ENCODE results near the gene AKT1.
"Not testable (repeated sequence)": the region's sequence is repeated elsewhere in the genome, so short reads cannot be mapped to it uniquely, and the experiment has no call there.

The AKT1 gene

DNA sequence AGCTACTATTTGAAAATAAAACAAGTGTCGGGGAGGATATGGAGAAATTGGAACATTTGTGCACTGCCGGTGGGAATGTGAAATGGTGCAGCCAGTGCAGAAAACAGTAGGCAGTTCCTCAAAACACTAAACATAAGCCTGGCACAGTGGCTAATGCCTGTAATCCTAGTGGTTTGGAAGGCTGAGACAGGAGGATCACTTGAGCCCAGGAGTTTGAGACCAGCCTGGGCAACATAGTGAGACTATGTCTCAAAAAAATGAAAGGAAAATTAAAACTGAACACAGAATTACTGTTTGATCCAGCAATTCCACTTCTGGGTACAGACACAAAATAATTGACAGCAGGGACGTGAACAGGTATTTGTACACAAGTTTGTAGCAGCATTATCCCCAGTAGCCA is 30.0 kb downstream of the AKT1 start:
- no peak overlapping the region for H3K27ac ChIP-seq

DNA sequence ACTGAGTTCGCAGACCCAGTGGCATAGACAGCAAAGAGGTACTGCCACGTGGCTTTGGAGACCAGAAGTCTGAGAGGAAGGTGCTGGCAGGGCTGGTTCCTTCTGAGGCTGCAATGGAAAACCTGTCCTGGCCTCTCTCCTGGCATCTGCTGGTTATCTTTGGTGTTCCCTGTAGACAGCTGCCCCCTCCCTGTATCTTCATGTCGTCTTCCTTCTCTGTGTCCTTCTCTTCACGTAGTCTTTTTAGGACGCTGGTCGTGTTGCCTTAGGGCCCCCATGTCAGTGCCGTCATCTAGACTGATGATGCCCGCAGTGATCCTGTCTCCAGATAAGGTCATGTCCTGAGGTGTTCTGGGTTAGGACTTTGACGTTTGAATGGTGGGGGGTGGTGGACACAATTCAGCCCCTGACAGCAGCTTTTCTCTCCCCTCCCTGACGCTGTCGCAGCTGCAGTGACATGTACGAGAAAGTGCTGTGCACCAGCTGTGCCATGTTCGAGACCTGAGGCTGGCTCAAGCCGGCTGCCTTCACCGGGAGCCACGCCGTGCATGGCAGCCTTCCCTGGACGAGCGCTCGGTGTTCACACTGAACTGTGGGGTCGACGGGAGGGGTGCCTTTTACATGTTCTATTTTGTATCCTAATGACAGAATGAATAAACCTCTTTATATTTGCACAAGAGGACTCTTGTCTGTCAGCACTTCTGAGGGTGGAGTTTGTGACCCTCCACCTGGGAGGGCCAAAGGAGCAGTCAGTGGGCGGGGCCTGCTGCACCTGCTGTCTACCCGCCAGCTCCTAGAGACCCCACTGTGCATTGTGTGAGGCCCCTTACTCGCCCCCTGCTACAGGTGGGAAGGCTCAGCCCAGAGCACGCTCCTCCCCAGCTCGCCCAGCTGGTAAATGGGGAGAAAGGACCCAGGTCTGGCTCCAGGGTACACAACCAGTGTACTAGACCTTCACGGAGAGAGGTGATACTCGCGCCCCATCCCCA is 36.3 kb downstream of the AKT1 start:
- H3K27ac ChIP-seq: no peak overlapping the region
- no peak overlapping the region for H3K4me3 ChIP-seq

More for the DNA sequence above, 30.0 kb downstream of the AKT1 start:
- no peak overlapping the region for H3K4me3 ChIP-seq

DNA sequence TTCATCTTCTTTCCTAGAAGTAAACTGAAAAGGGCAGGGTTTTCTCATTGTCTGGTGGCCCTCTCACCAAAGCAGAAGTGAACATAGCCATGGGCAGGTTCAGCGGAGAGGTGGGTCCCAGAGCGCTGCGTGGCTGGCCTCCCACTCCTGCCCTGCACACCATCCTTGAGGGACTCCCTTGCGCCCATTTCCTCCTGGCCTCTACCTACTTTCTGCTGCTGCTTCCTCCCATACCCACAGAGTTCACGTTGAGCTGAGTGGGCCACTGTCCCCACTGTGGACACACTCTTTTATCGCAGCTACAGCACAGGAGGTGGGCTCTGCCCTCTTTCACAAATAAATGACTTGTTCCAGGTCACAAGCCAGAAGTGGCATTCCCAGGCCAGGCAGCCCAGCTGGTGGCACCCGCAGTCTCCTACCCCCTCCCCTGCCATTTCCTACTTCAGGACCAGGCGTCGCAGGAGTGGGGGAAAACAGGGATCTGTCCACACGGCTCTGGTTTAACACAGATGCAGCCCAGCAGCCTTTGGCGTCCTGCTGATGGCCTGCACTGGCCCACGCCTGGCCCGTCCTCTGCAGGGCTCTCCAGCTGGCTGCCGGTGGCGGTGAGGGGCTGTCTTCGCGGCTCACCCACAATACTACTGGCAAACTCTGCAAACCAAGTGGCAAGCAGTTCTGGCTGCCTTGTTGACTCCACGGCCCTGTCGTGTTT is 37.7 kb downstream of the AKT1 start:
- Histone ChIP-seq H3K27ac (no peak overlapping the region), H3K4me3 (no peak overlapping the region)

DNA sequence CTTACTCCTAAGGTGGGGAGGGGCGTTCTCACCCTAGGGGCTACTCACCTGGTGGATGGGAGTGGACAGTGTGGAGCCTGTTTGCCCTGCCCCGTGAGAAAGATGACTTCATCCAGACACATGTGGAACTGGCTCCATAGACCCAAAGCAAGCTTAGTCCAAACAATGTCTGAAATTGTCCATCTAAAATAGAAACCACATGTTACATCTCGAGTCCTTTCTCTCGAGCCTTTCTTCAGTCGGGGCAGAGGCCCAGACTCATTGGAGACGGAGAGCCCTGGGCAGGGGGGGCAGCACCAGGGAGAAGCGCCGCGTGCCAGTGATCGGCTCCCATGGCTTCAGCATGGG is 38.3 kb downstream of the AKT1 start:
- no peak overlapping the region for H3K27ac ChIP-seq
- H3K4me3 ChIP-seq: no peak overlapping the region

DNA sequence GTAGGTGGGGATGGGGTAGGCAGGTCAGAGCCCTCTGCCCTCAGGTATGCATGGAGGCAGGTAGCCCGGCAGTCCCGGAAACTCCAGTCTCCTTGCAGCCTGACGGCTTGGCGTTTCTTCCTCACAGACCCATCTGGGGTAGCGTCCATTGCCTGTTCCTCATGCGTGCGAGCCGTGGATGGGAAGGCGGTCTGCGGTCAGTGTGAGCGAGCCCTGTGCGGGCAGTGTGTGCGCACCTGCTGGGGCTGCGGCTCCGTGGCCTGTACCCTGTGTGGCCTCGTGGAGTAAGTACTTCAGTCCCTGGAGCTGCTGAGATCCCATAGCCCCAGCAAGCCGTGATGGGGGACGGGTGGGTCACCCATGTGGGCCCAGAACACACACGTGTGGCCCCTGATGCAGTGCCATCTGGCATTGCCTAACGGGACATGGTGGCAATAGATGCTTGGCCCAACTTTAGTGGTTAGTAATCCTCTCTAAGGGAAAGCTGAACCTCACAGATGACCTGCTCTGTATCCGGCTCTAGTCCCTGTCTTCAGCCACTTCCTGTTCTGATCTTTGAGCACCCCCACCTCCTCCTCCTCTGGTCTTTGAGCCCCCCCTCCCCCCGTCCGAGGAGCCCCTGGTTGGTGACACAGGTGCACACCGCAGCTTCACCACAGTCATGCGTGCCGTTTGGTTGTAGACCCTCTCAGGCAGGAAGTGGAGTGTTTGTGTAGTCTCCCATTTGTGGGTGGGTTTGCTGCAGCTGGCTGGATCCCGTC is 38.9 kb downstream of the AKT1 start:
- Histone ChIP-seq H3K27ac (no peak overlapping the region), H3K4me3 (no peak overlapping the region)

DNA sequence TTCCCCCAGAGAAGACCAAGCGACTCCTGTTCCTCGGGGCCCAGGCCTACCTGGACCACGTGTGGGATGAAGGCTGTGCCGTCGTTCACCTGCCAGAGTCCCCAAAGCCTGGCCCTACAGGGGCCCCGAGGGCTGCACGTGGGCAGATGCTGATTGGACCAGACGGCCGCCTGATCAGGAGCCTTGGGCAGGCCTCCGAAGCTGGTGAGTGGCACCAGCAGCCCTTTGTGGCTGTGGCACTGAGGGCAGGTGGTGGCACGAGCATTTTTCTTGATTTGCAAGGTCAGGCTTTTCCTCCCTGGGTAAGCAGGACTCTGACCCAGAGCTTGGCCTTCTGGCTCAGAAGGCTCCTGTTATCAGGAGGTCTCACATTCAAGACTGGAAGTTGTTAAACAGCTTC is 39.9 kb downstream of the AKT1 start:
- H3K27ac ChIP-seq: no peak overlapping the region
- H3K4me3 ChIP-seq: no peak overlapping the region

DNA sequence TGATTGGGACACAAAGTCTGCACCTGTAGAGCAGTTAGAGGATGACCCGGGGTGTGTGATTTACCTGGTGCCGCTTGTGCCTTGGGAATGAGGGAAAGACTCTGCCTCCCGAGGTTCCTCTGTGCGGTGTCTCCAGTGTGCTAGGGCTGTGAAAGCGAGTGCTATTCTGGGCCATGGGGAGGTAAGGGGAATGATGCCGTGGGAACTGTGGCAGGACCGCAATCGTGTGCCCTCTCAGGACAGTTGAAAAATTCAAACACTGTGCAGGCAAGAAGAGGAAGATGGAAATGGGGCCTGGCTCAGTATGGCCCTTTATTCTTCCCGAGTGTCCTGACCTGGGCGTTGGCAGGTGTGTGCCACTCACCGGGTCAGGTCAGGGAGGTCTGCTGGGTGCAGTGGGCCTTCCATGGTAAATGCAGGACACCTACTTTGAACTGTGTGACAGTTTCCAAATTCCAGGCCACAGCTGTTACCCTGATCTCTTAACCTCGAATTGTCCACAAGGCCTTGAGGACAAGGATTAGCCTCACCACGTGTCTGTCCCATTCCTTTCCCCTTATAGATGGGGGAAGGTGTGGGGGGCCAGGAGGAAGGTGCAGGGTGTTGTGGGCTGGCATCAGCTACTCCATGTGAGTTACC is 41.2 kb downstream of the AKT1 start:
- Histone ChIP-seq H3K4me3 (peak overlapping the region; percentile 65 to 99 (median 84)), H3K27ac (peak overlapping the region in 8 of 21 experiments; percentile 87 to 99 (median 94))

DNA sequence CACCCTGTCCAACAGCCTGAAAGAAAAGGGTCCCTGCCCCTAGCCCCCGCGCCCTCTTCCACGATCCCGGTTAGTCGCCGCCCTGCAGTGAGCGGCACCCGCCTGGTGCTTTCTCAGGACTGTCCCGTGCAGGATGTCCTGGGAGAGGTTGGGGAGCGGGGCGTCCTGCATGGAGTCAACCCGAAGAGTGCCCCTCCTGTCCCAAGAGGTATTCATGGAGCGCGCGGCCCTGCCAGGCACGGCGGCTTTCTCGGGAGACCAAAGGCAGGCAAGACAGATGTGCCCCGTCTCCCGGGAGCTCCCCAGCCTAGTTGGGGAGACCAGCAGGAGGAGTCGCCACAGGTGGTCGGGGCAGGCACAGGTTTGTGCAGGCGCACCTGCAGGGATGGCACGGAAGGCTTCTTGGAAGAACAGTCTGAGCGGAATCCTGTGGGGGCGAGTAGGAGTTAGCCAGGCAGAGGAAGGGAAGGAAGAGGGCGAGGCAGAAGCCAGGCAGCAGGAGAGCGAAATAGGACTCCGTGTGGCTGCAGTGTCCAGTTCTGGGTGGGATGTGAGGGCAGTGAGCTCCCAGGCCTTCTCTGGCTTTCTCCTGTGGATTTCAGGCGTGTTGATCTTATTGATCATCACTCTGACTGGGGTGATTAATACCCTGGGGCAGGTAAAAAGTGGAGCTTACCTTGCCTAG is 41.9 kb downstream of the AKT1 start:
- Histone ChIP-seq H3K4me3 (peak overlapping the region; percentile 65 to 99 (median 84)), H3K27ac (peak overlapping the region; percentile 69 to 99 (median 92))

DNA sequence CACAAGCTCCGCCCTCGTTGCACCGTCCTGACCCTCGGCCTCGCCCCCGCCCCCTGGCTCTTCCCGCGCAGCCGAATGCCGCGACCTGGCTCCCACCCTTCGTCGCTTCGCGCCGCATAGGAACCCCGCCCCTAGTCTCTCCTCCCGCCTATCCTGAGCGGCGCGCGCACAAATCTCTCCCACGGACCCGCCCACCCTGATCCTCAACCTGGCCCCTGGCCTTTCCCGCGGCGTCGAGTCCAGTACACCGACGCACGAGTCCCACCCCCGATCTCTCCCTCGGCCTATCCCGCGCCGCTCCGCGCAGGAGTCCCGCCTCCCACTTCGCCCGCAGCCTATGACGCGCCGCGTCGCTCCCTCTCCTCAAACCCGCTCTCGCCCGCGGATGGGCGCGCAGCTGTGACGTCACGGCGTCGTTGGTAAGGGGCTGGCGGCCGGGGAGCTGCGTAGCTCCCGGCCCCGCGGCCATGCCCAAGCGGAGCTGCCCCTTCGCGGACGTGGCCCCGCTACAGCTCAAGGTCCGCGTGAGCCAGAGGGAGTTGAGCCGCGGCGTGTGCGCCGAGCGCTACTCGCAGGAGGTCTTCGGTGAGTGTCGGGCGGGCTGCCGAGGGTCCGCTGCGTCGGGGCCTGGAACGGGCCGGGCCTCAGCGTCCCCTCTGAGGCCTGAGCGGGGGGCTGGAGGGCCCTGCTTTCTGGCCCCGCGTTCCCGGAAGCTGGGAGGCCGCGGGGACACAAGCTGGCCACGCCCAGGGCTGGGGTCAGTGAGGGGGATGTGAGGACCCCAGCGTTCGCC is 42.6 kb downstream of the AKT1 start, which contains the start of gene SIVA1:
TSS of gene SIVA1 (plus strand) at position 413 of the 793 bp plus-strand sequence. CDS start at position 468, 55 bp downstream.
- Histone ChIP-seq H3K4me3 (peak within 1 kb of the TSS; percentile 65 to 99 (median 84)), H3K27ac (peak within 1 kb of the TSS; percentile 69 to 99 (median 92))

DNA sequence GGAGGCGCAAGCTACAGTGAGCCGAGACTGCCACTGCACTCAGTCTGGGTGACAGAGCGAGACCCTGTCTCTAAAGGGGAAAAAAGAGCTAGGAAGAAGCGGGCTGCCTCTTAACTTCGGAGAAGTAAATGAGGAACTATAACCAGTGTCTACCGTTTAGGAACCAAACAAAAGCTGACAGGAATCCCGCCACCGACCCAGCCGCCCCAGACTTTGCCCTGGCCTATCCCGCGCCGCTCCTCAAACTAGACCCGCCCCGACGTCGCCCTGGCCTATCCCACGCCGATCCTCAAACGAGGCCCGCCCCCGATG is 43.2 kb downstream of the AKT1 start:
- H3K4me3 ChIP-seq: peak overlapping the region; percentile 65 to 99 (median 84)
- peak overlapping the region; percentile 37 to 96 (median 84) for H3K27ac ChIP-seq

DNA sequence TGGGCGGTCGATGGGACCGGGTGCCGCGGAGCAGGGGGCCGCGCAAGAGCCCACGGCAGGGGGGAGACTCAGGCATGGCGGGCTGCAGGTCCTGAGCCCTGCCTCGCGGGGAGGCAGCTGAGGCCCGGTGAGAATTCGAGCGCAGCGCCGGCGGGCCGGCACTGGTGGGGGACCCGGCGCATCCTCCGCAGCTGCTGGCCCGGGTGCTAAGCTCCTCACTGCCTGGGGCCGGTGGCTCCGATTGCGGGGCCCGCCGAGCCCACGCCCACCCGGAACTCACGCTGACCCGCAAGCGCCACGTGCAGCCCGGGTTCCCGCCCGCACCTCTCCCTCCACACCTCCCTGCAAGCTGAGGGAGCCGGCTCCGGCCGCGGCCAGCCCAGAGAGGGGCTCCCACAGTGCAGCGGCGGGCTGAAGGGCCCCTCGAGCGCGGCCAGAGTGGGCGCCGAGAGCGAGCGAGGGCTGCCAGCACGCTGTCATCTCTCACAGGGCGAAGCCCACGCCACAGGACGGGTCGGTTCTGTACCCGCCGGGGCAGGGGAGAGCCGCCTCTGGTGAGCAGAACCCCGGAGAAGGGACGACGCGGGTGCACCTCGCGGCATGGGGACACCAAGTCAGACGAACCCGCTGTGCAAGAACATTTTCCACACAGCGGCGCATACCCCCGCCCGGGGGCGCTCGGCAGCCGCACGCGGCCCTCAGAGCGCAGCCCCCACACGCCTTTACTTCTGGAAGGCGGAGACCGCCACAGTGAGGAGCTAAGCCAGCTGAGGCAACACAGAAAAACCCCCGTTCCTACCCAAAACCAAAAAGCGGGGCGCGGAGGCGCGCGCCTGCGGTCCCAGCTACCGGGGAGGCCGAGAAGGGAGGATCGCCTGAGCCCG is 43.8 kb downstream of the AKT1 start:
- Histone ChIP-seq H3K4me3 (peak overlapping the region; percentile 65 to 99 (median 84)), H3K27ac (peak overlapping the region; percentile 37 to 96 (median 84))

DNA sequence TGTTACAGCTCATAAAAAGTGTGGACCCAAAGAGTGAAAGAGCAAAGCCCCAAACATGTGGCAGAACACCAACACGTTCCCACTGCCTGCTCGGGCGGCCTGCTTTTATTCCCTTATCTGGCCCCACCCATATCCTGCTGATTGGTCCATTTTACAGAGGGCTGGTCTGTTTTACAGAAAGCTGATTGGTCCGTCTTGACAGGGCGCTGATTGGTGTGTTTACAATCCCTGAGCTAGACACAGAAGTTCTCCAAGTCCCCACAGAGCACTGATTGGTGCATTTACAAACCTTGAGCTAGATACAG is 44.8 kb downstream of the AKT1 start:
- not testable (repeated sequence) for H3K4me3 ChIP-seq
- peak overlapping the region in 1 of 21 experiments; percentile 76 for H3K27ac ChIP-seq

DNA sequence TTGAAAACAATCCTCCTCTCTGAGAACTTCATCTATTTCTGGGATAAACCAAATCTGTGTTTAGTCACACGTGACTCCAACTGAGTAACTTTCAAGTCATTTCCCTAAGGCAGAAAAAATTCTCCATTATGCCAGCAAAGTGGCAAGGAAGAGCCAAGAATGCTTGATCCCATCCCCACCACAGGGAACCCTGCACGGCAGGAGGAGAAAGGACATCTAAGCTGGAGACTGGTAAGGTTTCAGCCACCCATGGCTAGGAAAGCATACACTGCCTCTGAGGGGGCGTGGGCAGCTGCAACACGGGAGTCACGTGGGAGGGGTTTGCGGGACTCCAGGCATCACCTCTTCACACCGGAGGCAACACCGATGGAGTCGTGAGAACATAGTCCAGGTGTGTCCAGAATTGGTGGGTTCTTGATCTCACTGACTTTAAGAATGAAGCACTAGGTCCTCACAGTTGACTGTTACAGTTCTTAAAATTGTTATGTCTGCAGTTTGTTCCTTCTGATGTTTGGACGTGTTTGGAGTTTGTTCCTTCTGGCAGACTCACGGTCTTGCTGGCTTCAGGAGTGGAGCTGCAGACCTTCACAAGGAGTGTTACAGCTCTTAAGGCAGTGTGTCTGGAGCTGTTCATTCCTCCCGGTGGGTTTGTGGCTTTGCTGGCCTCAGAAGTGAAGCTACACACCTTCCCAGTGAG is 45.3 kb downstream of the AKT1 start:
- peak overlapping the region in 3 of 21 experiments; percentile 18 to 76 (median 44) for H3K27ac ChIP-seq
- H3K4me3 ChIP-seq: no peak overlapping the region

DNA sequence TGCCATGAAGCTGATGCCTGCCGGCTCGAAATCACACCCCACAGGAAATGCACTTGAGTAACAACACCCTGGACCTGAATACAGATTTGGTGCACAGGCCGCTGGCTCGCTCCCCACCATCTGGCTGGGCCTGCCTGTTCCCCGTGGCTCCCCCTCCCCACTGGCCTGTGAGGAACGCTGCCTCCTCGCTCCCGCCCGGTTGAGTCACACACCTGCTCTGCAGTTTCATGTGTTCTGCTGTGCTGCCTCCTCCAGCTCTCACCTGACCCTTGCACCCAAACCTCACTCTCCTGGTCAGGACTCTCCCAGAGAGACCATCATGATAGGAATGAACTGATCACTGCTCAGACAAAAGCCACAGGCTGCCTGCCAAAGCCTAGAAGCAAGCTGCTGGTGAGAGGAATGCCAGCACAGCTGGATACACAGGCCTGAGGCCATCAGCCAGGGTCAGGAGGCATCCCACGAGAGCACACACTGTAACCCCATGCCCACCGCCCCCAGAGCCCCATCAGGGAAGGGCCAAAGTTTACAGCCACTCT is 46.4 kb downstream of the AKT1 start:
- Histone ChIP-seq H3K27ac (peak overlapping the region in 5 of 21 experiments; percentile 5 to 76 (median 44)), H3K4me3 (no peak overlapping the region)

DNA sequence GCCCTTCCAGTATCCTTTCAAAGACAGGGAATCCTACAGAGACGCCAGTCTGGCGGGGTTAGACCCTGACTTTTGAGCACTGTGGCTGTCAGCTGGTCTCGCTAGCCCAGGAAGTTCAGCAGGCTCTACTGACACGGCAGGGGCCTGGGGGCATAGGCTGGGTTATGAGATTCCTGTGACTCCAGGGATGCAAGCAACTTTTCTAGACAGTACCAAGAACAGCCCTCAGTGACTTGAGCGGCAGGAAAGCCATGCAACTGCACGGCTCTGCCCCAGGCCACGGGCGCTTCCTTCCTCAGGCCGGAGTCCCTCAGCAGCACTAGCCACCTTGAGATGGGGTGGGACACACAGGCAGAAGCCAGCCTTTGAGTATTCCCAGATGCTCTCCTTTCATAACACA is 47.7 kb downstream of the AKT1 start:
- H3K4me3 ChIP-seq: no peak overlapping the region
- H3K27ac ChIP-seq: peak overlapping the region in 9 of 21 experiments; percentile 6 to 76 (median 40)

DNA sequence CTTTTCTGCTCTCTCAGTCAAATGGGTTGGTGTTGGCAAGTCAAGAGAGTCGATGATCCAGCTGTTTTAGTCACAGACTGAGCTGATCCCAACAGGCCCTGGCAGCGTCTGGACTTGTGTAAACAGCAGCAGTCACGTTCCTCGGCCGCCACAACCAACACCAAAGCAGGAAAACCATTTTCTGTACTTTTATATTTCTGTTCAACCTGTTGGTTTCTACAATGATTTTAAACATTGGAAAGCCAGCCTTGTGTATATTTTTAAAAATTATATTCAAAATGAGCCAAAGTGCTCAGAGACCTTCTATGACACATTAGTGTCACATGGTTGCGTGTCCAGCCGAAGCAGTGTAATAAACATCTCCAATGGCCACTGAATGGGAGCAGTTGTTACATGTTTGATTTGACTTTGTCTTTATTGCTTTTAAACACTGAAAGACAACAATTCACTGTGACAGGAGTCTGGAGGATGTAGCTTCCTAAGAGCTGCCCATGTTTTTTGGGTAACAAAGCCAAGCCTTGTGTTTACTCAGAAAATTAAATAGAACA is 48.5 kb downstream of the AKT1 start:
- Histone ChIP-seq H3K27ac (peak overlapping the region in 13 of 21 experiments; percentile 4 to 76 (median 27)), H3K4me3 (no peak overlapping the region)

Data from skin epidermis (tissue), 12 donors.